Stimulated activated CD4-positive, alpha-beta T cell treated with anti-CD3 and anti-CD28 coated beads, Interleukin-2, amount 100 ng/mL, for 24 hours (primary cell): ENCODE results near the gene GNA12.
"Not testable (repeated sequence)": the region's sequence is repeated elsewhere in the genome, so short reads cannot be mapped to it uniquely, and the experiment has no call there.

Experiments
- DNase-seq, 2 donors: peaks; one replicate each; pipeline ENCODE4 v3.0.0-alpha.2; 2020

The GNA12 gene

DNA sequence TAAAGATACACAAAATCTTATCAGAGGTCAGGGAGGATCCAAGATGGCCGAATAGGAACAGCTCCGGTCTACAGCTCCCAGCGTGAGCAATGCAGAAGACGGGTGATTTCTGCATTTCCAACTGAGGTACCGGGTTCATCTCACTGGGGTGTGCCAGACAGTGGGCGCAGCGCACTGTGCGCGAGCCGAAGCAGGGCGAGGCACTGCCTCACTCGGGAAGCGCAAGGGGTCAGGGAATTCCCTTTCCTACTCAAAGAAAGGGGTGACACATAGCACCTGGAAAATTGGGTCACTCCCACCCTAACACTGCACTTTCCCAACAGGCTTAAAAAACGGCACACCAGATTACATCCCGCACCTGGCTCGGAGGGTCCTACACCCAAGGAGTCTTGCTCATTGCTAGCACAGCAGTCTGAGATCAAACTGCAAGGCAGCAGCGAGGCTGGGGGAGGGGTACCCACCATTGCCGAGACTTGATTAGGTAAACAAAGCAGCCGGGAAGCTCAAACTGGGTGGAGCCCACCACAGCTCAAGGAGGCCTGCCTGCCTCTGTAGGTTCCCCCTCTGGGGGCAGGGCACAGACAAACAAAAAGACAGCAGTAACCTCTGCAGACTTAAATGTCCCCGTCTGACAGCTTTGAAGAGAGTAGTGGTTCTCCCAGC lies 100.5 kb downstream of the GNA12 start:
- not testable (repeated sequence) for DNase-seq

DNA sequence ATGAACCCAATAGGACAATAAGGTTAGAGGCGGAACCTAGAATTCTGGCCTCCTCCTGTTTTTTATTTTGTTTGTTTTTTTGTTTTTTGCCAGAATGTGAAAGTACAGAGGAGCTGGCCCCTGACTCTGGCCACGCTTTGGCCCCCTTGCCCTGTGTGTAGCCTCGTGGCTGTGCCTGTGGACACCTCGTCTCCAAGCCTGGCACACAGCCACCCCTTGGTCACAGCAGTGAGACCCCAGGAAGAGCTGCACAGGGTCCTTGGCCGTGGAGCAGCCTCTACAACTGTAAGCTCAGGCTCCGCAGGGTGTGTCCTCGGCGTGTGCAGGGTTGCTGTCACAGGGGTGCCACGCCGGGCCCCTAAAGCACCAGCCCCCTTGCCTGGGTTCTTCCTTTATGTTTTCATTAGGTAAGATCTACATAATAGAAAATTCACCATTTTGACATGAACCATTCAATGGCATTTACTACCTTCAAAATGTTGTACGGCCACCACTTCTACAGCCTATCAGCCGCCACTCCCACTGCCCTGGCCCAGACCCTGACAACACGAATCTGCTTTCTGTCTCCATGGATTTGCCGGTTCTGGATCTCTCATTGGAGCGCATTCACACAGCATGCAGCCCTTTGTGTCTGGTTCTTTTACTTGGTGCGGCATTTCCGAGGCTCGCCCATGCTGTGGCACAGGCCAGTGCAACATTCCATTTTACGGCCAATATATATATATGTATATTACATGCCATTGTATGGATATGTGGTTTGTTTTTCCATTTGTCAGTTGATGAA lies 105.2 kb downstream of the GNA12 start:
- no peak for DNase-seq

- no peak for DNase-seq
These were observed 106.2 kb downstream of the GNA12 start for GRCh38 chr7:2737771-2738540.

GRCh38 chr7:2737005-2737743 lies 106.9 kb downstream of the GNA12 start:
- not testable (repeated sequence) for DNase-seq

DNA sequence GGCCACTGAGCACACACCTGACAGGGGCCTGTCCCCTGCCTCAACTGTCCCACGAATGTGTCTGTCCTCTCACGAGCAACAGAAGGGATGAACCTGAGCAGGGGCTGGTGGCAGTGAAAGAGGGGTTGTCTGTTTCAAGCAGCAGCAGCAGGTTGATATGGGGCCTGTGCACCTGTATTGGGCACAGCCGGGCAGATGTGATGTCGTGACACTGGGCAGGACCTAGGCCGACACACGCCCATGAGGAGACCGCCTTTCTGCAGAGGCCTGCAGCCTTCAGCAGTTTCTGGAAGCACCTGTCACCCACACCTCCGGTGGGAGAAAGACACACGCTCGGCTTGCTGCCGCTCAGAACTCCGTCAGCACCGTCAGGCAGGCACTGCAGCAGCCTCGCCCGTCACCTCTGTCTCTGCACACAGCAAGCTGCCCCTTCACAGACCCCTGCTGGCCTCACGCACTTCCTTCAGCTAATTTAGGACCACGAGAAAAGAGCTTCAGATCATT lies 107.6 kb downstream of the GNA12 start:
- no peak for DNase-seq

GRCh38 chr7:2735744-2736143 lies 108.4 kb downstream of the GNA12 start:
- DNase-seq = no peak

- no peak for DNase-seq
These were observed 109.1 kb downstream of the GNA12 start for GRCh38 chr7:2734751-2735571.

DNA sequence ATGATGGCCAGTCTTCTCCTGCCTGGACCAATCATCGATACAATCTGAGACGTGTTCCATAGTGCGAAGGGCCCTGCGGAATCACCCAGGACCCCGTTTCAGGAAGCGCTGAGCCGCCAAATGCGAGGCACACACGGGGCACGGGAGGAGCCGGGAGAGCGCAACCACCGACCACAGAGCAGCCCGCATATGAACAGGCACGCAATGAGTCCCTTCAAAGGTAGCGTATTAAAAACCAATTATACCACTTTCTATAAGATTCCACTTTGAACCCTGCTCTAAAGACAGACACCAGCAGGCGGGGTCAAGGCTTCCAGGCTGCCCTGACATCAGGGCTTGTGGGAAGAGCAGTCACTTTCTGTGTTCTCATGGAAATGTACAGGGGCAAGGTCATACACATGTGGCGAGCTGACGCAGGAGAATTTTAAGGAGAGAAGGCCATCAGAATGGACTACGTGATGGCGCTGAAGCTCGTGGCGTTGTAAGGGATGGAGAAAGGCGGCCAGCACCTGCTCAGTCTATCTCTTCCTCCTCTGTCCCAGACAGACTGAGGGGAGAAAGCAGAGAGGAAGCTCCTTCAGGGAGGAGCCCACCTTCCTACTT lies 109.9 kb downstream of the GNA12 start:
- DNase-seq = no peak

- no peak for DNase-seq
These were observed 111.0 kb downstream of the GNA12 start for GRCh38 chr7:2732959-2733584.

GRCh38 chr7:2732388-2732787 lies 111.7 kb downstream of the GNA12 start:
- no peak for DNase-seq

DNA sequence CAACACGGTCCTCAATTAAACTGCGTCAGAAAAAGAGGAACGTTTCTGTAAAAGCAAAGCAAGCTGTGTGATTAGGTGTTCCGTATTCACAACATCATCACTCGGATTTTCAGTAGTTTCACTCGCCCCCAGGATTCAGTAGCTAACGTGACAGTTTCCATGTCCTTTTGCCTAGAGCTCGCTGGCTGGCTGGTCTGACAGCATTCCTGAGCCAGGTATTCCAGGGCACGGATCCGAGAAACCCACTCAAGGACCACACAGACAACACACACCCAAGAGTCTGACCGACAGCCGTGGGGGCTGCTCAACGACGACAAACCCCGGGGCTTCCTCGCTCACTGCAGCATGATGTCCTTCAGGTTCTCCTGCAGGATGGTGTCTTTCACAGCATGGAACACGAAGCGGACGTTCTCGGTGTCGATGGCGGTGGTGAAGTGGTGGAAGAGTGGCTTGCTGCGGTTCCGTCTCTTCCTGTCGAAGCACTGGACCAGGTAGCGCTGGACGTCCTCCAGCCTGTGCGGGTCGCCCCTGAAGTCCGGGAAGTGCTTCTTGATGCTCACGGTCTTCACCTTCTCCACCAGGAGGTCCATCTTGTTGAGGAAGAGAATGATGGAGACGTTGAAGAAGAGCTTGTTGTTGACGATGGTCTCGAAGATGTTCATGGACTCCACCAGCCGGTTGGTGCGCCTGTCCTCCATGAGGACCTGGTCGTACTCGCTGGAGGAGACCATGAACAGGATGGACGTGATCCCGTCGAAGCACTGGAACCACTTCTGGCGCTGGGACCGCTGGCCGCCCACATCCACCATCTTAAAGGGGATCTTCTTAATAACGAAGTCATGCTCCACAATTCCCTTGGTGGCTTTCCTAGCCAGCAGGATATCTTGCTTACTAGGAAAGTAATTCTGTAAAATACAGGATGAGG lies 113.0 kb downstream of the GNA12 start:
- peak in 1 of 2 donors; percentile 13 for DNase-seq

DNA sequence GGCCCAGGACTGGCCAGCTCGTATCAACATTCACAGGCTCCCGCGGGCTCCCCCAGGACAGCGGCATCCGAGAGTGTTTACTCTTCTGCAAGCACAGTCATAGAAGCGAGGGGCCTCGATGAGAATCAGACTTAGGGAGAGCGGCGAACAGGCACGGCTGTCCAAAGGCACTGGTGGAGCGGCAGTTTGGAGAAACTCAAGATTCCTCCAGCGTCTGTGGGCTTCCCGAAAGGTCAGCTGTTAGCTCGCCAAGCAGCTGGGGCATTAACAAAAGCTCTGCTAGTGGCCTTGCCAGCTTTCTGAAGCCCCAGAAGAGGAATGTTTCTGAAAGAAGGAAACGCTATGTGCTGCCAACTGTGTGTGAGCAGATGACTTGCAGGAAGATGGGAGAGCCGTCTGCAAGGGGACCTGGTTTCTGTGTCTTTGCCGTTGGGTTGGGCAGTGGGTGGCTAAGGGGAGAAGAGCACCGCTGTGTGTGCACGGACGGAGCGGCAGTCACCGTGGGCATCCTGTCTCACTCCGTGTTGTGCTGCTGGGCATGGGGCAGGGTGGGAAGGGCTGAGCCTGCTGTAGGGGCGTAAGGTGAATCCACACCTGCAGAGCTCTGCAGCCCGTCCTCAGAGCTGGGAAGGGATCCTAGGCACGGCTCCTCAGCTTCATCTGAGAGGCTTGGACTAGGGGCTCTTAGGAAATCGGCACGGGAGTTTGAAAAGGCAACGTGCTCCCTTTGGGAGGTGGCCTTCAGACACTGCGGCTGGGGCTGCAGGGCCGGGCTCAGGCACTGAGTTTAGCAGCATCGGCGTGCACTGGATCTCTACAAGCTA lies 114.0 kb downstream of the GNA12 start:
- DNase-seq = peak in 1 of 2 donors; percentile 10

- peak in 1 of 2 donors; percentile 12 for DNase-seq
These were observed 114.8 kb downstream of the GNA12 start for GRCh38 chr7:2729031-2729892.

DNA sequence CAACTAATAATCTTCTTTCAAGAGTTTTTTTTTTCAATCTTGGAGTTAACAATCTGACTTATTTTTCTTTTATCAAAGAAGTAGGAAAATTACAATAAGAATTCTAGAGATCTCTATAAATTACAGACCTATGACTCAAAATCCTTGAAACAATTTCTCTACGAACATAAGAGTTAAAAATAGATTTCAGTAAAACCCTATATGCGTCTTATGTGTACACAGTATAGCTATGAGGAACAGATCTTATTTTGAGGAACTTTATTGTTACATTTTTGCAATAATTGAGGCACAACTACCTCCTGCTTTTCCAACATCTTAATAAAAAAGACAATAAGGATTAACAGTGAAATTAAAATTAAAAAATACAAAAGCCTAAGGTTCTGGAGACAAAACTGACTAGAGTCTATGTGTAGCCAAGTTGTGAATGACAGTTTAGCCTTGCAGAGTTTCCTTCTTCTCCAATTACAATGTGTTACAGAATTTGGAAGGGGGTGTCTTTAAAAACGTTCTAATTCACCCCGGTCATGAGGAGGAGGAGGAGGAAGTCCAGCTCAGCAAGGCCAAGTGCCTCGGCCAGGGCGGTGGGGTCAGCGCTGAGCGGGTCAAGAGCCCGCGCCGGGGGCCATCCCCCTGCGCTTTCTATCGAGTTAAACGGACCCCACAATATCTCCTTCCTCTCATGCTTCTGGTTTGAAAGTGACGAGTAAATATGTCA lies 115.6 kb downstream of the GNA12 start:
- no peak for DNase-seq

DNA sequence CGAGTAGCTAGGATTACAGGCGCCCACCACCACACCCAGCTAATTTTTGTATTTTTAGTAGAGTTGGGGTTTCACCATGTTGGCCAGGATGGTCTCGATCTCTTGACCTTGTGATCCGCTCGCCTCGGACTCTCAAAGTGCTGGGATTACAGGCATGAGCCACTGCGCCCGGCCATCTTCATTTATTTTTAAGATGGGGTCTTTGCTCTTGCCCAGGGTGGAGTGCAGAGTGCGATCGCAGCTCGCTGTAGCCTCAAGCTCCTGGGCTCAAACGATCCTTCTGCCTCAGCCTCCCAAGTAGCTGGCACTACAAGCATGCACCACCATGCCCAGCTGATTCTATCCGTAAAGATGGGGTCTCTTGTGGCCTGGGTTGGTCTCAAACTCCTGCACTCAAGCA lies 116.9 kb downstream of the GNA12 start:
- not testable (repeated sequence) for DNase-seq

DNA sequence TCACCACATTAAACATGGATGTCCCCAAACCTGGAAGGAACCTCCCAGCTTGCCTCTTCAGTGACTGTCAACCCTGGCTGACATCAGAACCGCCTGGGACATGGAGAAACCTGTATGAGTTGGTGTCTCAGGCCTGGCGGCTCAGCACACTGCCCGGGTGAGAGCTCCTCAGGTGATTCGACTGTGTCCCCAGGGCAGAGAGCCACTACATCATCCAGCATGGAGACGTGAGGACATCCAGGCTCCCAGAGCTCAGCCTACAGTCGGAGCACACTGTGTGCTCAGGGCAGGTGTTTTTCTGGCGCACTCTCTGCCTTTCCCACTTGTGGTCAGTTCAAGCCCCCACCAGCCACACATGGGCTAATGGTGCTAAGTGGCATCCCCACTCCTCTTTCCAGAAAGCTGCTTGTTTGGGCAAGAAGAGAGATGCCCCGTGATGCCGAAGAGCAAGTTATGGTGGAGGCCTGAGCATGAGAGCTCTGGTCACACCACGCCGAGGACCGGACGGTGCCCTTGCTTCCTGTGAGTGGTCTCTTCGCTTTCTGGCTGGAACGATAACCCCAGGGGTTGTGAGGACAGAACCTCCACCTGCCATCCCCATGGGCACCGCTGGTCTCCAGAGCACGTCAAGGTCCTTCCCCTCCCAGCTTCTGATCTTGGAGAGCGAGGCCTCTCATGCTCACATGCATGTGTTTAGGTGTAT lies 117.6 kb downstream of the GNA12 start:
- no peak for DNase-seq
